GM23338 (cell line): ENCODE measurements around the gene NFAT5. TPM values are rescaled to one million over a fixed set of nuclear protein-coding genes. Genes with fewer than 3 reads are reported as not detected.

ENCODE experiments used
- ATAC-seq: fragments of 200-7000 bp; cut with Tn5 transposase; 3 replicates; pipeline ENCODE4 v1.9.1; 2020
- DNase-seq: peaks from one replicate; pipeline ENCODE4 v3.0.0-alpha.2; 2015; ENCODE audit warnings: low spot score
- H2AFZ ChIP-seq: fragments of 200-600 bp; sonication (generic); 2 replicates; pipeline ENCODE4 v1.8.0; 2016; ENCODE audit warnings: antibody characterized with exemption, mild to moderate bottlenecking, moderate library complexity
- H3F3A ChIP-seq: fragments of 200-600 bp; sonication (generic); replicated peaks from 2 replicates; pipeline ENCODE4 v1.8.0; 2017; ENCODE audit warnings: antibody characterized with exemption, mixed run types, low read depth
- H3K27ac ChIP-seq: fragments of 200-600 bp; sonication (generic); 2 replicates; pipeline ENCODE4 v1.6.1; 2016; ENCODE audit warnings: low read depth
- H3K27me3 ChIP-seq: fragments of 200-600 bp; sonication (generic); 2 replicates; pipeline ENCODE4 v1.8.0; 2016; ENCODE audit warnings: mild to moderate bottlenecking, mixed run types, moderate library complexity; ENCODE audit not compliant: insufficient read depth
- H3K36me3 ChIP-seq: fragments of 200-600 bp; sonication (generic); 2 replicates; pipeline ENCODE4 v1.8.0; 2016; ENCODE audit warnings: mild to moderate bottlenecking; ENCODE audit not compliant: insufficient read depth
- H3K4me1 ChIP-seq: fragments of 200-600 bp; sonication (generic); 2 replicates; pipeline ENCODE4 v1.8.0; 2016; ENCODE audit warnings: mild to moderate bottlenecking, moderate library complexity; ENCODE audit not compliant: insufficient read depth
- H3K4me2 ChIP-seq: fragments of 200-600 bp; sonication (generic); 2 replicates; pipeline ENCODE4 v1.7.1; 2017; ENCODE audit warnings: mixed run types
- H3K4me3 ChIP-seq: fragments of 200-600 bp; sonication (generic); 2 replicates; pipeline ENCODE4 v1.6.1; 2016; ENCODE audit warnings: mixed run types
- H3K79me2 ChIP-seq: fragments of 200-600 bp; sonication (generic); replicated peaks from 2 replicates; pipeline ENCODE4 v1.8.0; 2017; ENCODE audit warnings: mild to moderate bottlenecking; ENCODE audit not compliant: insufficient read depth
- H3K9me2 ChIP-seq: fragments of 200-600 bp; sonication (generic); 2 replicates; pipeline ENCODE4 v1.8.0; 2017; ENCODE audit not compliant: insufficient read depth
- H4K20me1 ChIP-seq: fragments of 200-600 bp; sonication (generic); replicated peaks from 2 replicates; pipeline ENCODE4 v1.8.0; 2017; ENCODE audit warnings: mild to moderate bottlenecking; ENCODE audit not compliant: insufficient read depth
- H3K27ac Mint-ChIP-seq: 2 replicates; pipeline ENCODE4 v1.8.0; 2020; ENCODE audit warnings: inconsistent platforms, mild to moderate bottlenecking, moderate library complexity, mixed read lengths
- H3K27me3 Mint-ChIP-seq: 3 replicates; pipeline ENCODE4 v1.8.0; 2022; ENCODE audit warnings: low read depth, mild to moderate bottlenecking, moderate library complexity, mixed read lengths, inconsistent platforms; ENCODE audit not compliant: insufficient read depth, poor library complexity
- H3K36me3 Mint-ChIP-seq: 3 replicates; pipeline ENCODE4 v1.8.0; 2021; ENCODE audit warnings: low read depth, mild to moderate bottlenecking, inconsistent platforms, moderate library complexity, mixed read lengths
- H3K4me1 Mint-ChIP-seq: 3 replicates; pipeline ENCODE4 v1.8.0; 2020; ENCODE audit warnings: mild to moderate bottlenecking, inconsistent platforms, mixed read lengths
- H3K4me3 Mint-ChIP-seq: 3 replicates; pipeline ENCODE4 v1.8.0; 2021; ENCODE audit warnings: moderate library complexity, mild to moderate bottlenecking, inconsistent platforms, mixed read lengths
- H3K9me3 Mint-ChIP-seq: 3 replicates; pipeline ENCODE4 v1.8.0; 2020; ENCODE audit warnings: moderate library complexity, mild to moderate bottlenecking, inconsistent platforms, mixed read lengths
- CREB1 ChIP-seq: fragments of 250-450 bp; sonication (Bioruptor Pico); IDR thresholded peaks from 2 replicates; pipeline ENCODE4 v1.5.0; 2020; ENCODE audit warnings: low read depth, mild to moderate bottlenecking, moderate library complexity
- EZH2 ChIP-seq: fragments of 200-600 bp; sonication (generic); IDR thresholded peaks from one replicate; pipeline ENCODE4 v1.8.0; 2017; ENCODE audit warnings: antibody characterized with exemption, mild to moderate bottlenecking, low read depth; ENCODE audit not compliant: unreplicated experiment
- EZH2phosphoT487 ChIP-seq: fragments of 200-600 bp; sonication (generic); IDR thresholded peaks from one replicate; pipeline ENCODE4 v1.8.1; 2018; ENCODE audit warnings: antibody characterized with exemption; ENCODE audit not compliant: unreplicated experiment
- JUNB ChIP-seq: IDR thresholded peaks from one replicate; pipeline ENCODE4 v1.6.1; 2016; ENCODE audit warnings: antibody characterized with exemption; ENCODE audit not compliant: unreplicated experiment
- NANOG ChIP-seq: IDR thresholded peaks from 2 replicates; pipeline ENCODE4 v1.6.1; 2016; ENCODE audit warnings: antibody characterized with exemption, borderline replicate concordance
- POLR2AphosphoS5 ChIP-seq: IDR thresholded peaks from 2 replicates; pipeline ENCODE4 v1.6.1; 2016; ENCODE audit warnings: antibody characterized with exemption, low read depth
- STAT1 ChIP-seq: IDR thresholded peaks from one replicate; pipeline ENCODE4 v1.6.1; 2016; ENCODE audit warnings: antibody characterized with exemption; ENCODE audit not compliant: unreplicated experiment
- ZNF114 ChIP-seq: fragments of 250-450 bp; sonication (Bioruptor Pico); IDR thresholded peaks from 2 replicates; pipeline ENCODE4 v1.5.0; 2020; ENCODE audit warnings: mild to moderate bottlenecking, moderate library complexity
- ZNF331 ChIP-seq: fragments of 250-450 bp; sonication (Bioruptor Pico); IDR thresholded peaks from 2 replicates; pipeline ENCODE4 v1.5.0; 2020; ENCODE audit warnings: low read depth, mild to moderate bottlenecking, moderate library complexity
- polyA plus RNA-seq: library from polyadenylated mRNA; unstranded; fragments of >200 nt; fragmentation: Nextera tagmentation; extraction: Ambion mirVana; gene quantifications from 2 replicates; pipeline ENCODE4 v1.2.1, GENCODE V29; 2016
- total RNA-seq: library from RNA; depleted of rRNA; stranded (reverse); fragments of >200 nt; shearing (Covaris generic); gene quantifications from 2 replicates; pipeline ENCODE4 v1.2.3, GENCODE V29; 2014
- TF ChIP-seq, protein P1 (sequence below): fragments of 250-450 bp; sonication (Bioruptor Pico); IDR thresholded peaks from 2 replicates; pipeline ENCODE4 v1.5.0; 2020; ENCODE audit warnings: mild to moderate bottlenecking, moderate library complexity
- TF ChIP-seq, protein P2 (sequence below): IDR thresholded peaks from one replicate; pipeline ENCODE4 v1.6.1; 2018; ENCODE audit warnings: antibody characterized with exemption; ENCODE audit not compliant: unreplicated experiment
- TF ChIP-seq, protein P3 (sequence below), 2 experiments: fragments of 200-600 bp in 1 of 2; sonication (generic) in 1 of 2; conservative IDR thresholded peaks; 2 replicates each; pipeline versions ENCODE4 v1.5.1 to v1.6.1; 2016 to 2017; ENCODE audit warnings: antibody characterized with exemption in 2 of 2, low read depth in 2 of 2, mild to moderate bottlenecking in 2 of 2, moderate library complexity in 1 of 2
- TF ChIP-seq, protein P4 (sequence below): IDR thresholded peaks from 2 replicates; pipeline ENCODE4 v1.6.1; 2016; ENCODE audit warnings: antibody characterized with exemption

The NFAT5 gene
- total and polyA plus RNA-seq, 2 experiments from 2014 or later: 10.6 to 27.0 TPM

DNA sequence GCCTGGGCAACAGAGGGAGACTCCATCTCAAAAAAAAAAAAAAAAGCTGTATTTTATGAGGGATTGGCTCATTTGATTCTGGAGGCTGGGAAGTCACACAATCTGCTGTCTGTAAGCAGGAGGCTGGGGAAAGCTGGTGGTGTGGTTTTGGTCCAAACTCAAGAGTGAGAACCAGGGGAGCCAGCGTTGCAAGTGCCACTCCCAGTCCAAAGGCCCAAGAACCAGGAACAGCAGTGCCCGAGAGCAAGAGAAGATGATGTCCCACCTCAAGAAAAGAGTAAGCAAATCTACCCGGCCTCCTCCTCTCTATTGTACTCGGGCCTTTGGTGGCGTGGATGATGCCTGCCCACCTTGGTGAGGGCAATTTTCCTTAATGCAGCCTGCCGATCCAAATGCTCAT lies 166.3 kb downstream of the NFAT5 start:
- Histone ChIP-seq H4K20me1 (no peaks in the 10 kb centered on the region), H3K36me3 (no peaks in the 10 kb centered on the region), H3K4me1 (peaks cover 15% of the 10 kb centered on the region), H3K27ac (no peak overlapping the region), H3K9me2 (no peaks in the 10 kb centered on the region), H3F3A (peaks cover 9% of the 10 kb centered on the region; the same call in 1 of the 2 replicates), H3K27me3 (no peaks in the 10 kb centered on the region), H3K4me2 (no peak overlapping the region), H2AFZ (no peak overlapping the region), H3K4me3 (no peak overlapping the region), H3K79me2 (peaks cover 6% of the 10 kb centered on the region)
- ATAC-seq (no peak), DNase-seq (no peak)
- peaks cover 12% of the 10 kb centered on the region for H3K4me1 Mint-ChIP-seq
- H3K4me3 Mint-ChIP-seq: no peak overlapping the region
- no peaks in the 10 kb centered on the region; the same call in 2 of the 3 replicates for H3K9me3 Mint-ChIP-seq
- TF ChIP-seq, protein P1, sequence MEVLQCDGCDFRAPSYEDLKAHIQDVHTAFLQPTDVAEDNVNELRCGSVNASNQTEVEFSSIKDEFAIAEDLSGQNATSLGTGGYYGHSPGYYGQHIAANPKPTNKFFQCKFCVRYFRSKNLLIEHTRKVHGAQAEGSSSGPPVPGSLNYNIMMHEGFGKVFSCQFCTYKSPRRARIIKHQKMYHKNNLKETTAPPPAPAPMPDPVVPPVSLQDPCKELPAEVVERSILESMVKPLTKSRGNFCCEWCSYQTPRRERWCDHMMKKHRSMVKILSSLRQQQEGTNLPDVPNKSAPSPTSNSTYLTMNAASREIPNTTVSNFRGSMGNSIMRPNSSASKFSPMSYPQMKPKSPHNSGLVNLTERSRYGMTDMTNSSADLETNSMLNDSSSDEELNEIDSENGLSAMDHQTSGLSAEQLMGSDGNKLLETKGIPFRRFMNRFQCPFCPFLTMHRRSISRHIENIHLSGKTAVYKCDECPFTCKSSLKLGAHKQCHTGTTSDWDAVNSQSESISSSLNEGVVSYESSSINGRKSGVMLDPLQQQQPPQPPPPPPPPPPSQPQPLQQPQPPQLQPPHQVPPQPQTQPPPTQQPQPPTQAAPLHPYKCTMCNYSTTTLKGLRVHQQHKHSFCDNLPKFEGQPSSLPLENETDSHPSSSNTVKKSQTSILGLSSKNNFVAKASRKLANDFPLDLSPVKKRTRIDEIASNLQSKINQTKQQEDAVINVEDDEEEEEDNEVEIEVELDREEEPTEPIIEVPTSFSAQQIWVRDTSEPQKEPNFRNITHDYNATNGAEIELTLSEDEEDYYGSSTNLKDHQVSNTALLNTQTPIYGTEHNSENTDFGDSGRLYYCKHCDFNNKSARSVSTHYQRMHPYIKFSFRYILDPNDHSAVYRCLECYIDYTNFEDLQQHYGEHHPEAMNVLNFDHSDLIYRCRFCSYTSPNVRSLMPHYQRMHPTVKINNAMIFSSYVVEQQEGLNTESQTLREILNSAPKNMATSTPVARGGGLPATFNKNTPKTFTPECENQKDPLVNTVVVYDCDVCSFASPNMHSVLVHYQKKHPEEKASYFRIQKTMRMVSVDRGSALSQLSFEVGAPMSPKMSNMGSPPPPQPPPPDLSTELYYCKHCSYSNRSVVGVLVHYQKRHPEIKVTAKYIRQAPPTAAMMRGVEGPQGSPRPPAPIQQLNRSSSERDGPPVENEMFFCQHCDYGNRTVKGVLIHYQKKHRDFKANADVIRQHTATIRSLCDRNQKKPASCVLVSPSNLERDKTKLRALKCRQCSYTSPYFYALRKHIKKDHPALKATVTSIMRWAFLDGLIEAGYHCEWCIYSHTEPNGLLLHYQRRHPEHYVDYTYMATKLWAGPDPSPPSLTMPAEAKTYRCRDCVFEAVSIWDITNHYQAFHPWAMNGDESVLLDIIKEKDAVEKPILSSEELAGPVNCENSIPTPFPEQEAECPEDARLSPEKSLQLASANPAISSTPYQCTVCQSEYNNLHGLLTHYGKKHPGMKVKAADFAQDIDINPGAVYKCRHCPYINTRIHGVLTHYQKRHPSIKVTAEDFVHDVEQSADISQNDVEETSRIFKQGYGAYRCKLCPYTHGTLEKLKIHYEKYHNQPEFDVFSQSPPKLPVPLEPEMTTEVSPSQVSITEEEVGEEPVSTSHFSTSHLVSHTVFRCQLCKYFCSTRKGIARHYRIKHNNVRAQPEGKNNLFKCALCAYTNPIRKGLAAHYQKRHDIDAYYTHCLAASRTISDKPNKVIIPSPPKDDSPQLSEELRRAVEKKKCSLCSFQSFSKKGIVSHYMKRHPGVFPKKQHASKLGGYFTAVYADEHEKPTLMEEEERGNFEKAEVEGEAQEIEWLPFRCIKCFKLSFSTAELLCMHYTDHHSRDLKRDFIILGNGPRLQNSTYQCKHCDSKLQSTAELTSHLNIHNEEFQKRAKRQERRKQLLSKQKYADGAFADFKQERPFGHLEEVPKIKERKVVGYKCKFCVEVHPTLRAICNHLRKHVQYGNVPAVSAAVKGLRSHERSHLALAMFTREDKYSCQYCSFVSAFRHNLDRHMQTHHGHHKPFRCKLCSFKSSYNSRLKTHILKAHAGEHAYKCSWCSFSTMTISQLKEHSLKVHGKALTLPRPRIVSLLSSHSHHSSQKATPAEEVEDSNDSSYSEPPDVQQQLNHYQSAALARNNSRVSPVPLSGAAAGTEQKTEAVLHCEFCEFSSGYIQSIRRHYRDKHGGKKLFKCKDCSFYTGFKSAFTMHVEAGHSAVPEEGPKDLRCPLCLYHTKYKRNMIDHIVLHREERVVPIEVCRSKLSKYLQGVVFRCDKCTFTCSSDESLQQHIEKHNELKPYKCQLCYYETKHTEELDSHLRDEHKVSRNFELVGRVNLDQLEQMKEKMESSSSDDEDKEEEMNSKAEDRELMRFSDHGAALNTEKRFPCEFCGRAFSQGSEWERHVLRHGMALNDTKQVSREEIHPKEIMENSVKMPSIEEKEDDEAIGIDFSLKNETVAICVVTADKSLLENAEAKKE (CRISPR knock-in tag): no peak
- TF ChIP-seq, protein P2, sequence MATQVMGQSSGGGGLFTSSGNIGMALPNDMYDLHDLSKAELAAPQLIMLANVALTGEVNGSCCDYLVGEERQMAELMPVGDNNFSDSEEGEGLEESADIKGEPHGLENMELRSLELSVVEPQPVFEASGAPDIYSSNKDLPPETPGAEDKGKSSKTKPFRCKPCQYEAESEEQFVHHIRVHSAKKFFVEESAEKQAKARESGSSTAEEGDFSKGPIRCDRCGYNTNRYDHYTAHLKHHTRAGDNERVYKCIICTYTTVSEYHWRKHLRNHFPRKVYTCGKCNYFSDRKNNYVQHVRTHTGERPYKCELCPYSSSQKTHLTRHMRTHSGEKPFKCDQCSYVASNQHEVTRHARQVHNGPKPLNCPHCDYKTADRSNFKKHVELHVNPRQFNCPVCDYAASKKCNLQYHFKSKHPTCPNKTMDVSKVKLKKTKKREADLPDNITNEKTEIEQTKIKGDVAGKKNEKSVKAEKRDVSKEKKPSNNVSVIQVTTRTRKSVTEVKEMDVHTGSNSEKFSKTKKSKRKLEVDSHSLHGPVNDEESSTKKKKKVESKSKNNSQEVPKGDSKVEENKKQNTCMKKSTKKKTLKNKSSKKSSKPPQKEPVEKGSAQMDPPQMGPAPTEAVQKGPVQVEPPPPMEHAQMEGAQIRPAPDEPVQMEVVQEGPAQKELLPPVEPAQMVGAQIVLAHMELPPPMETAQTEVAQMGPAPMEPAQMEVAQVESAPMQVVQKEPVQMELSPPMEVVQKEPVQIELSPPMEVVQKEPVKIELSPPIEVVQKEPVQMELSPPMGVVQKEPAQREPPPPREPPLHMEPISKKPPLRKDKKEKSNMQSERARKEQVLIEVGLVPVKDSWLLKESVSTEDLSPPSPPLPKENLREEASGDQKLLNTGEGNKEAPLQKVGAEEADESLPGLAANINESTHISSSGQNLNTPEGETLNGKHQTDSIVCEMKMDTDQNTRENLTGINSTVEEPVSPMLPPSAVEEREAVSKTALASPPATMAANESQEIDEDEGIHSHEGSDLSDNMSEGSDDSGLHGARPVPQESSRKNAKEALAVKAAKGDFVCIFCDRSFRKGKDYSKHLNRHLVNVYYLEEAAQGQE: no peak
- TF ChIP-seq STAT1 (no peak), CREB1 (CRISPR knock-in tag) (no peak), ZNF114 (CRISPR knock-in tag) (no peak), POLR2AphosphoS5 (no peak), NANOG (no peak), ZNF331 (no peak), EZH2phosphoT487 (no peak), JUNB (no peak), EZH2 (no peak)
- TF ChIP-seq, protein P3, sequence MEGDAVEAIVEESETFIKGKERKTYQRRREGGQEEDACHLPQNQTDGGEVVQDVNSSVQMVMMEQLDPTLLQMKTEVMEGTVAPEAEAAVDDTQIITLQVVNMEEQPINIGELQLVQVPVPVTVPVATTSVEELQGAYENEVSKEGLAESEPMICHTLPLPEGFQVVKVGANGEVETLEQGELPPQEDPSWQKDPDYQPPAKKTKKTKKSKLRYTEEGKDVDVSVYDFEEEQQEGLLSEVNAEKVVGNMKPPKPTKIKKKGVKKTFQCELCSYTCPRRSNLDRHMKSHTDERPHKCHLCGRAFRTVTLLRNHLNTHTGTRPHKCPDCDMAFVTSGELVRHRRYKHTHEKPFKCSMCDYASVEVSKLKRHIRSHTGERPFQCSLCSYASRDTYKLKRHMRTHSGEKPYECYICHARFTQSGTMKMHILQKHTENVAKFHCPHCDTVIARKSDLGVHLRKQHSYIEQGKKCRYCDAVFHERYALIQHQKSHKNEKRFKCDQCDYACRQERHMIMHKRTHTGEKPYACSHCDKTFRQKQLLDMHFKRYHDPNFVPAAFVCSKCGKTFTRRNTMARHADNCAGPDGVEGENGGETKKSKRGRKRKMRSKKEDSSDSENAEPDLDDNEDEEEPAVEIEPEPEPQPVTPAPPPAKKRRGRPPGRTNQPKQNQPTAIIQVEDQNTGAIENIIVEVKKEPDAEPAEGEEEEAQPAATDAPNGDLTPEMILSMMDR (conservative IDR thresholded peaks at IDR 0.05; ENCODE audit: low read depth in 2 of 2): no peak
- TF ChIP-seq, protein P4, sequence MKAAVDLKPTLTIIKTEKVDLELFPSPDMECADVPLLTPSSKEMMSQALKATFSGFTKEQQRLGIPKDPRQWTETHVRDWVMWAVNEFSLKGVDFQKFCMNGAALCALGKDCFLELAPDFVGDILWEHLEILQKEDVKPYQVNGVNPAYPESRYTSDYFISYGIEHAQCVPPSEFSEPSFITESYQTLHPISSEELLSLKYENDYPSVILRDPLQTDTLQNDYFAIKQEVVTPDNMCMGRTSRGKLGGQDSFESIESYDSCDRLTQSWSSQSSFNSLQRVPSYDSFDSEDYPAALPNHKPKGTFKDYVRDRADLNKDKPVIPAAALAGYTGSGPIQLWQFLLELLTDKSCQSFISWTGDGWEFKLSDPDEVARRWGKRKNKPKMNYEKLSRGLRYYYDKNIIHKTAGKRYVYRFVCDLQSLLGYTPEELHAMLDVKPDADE: no peak
- H3K27ac Mint-ChIP-seq: no peak overlapping the region
- peaks cover 14% of the 10 kb centered on the region for H3K27me3 Mint-ChIP-seq
- no peaks in the 10 kb centered on the region; the same call in 2 of the 3 replicates for H3K36me3 Mint-ChIP-seq
